ENCODE measurements around the gene SHISA3. TPM values are rescaled to one million over a fixed set of nuclear protein-coding genes. Genes with fewer than 3 reads are reported as not detected.

The SHISA3 gene
- total and polyA plus RNA-seq, 5 donors from 2014 or later = not detected

- Histone ChIP-seq H3K4me3 (ENCODE audit: low read depth, low read length) (no peak overlapping the region), H3K4me1 (ENCODE audit: control insufficient read depth, insufficient read depth, low read length, poor library complexity, severe bottlenecking) (peaks cover 24% of the 10 kb centered on the region), H3K36me3 (ENCODE audit: control insufficient read depth, insufficient read depth, low read length) (no peaks in the 10 kb centered on the region), H3K27ac (ENCODE audit: insufficient read depth, low read length, poor library complexity, severe bottlenecking) (no peak overlapping the region), H3K9me3 (ENCODE audit: control insufficient read depth in 2 of 2, low read length in 2 of 2) (no peaks in the 10 kb centered on the region), H3K27me3 (ENCODE audit: control insufficient read depth, insufficient read depth, low read length) (peaks cover 40% of the 10 kb centered on the region)
- DNase-seq (no peak), ATAC-seq (ENCODE audit: low read depth in 2 of 2) (no peak)
- Mint-ChIP-seq H3K9me3 (peaks cover 0 to 1% (median 0%) of the 10 kb centered on the region in 7 donors), H3K36me3 (no peaks in the 10 kb centered on the region), H3K4me3 (peak overlapping the region in 2 of 4 donors; percentile 43 to 80), H3K27me3 (peaks cover 78% of the 10 kb centered on the region), H3K27ac (no peak overlapping the region), H3K4me1 (peaks cover 6 to 31% (median 16%) of the 10 kb centered on the region in 4 donors)
Measured at GRCh38 chr4:42399393-42399792, 2.1 kb downstream of the SHISA3 start.

DNA sequence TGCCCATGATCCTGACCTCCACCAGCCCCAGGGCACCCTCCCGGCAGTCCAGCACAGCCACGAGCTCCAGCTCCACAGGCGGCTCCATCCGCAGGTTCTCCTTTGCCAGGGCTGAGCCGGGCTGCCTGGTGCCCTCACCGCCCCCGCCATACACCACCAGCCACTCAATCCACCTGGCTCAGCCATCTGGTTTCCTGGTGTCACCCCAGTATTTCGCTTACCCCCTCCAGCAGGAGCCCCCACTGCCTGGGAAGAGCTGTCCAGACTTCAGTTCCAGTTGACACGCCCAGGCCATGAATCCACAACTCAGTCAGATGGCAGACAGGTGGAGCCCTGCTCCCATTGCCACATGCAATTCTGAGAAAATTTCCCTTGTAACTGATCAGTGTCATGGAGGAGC lies 3.9 kb downstream of the SHISA3 start:
- Mint-ChIP-seq H3K27ac (no peak overlapping the region), H3K9me3 (peaks cover 0 to 1% (median 0%) of the 10 kb centered on the region in 7 donors), H3K36me3 (peaks cover 2% of the 10 kb centered on the region), H3K4me1 (peaks cover 6 to 31% (median 16%) of the 10 kb centered on the region in 4 donors), H3K27me3 (peaks cover 64% of the 10 kb centered on the region), H3K4me3 (peak overlapping the region in 1 of 4 donors; percentile 58)
- no peak overlapping the region for H3K27ac ChIP-seq (ENCODE audit: insufficient read depth, low read length, poor library complexity, severe bottlenecking)
- DNase-seq = no peak
- peaks cover 24% of the 10 kb centered on the region for H3K4me1 ChIP-seq (ENCODE audit: control insufficient read depth, insufficient read depth, low read length, poor library complexity, severe bottlenecking)
- no peak for ATAC-seq (ENCODE audit: low read depth in 2 of 2)
- no peak overlapping the region for H3K4me3 ChIP-seq (ENCODE audit: low read depth, low read length)
- H3K36me3 ChIP-seq (ENCODE audit: control insufficient read depth, insufficient read depth, low read length) = no peaks in the 10 kb centered on the region
- peaks cover 26% of the 10 kb centered on the region for H3K27me3 ChIP-seq (ENCODE audit: control insufficient read depth, insufficient read depth, low read length)
- H3K9me3 ChIP-seq (ENCODE audit: control insufficient read depth in 2 of 2, low read length in 2 of 2) = no peaks in the 10 kb centered on the region

DNA sequence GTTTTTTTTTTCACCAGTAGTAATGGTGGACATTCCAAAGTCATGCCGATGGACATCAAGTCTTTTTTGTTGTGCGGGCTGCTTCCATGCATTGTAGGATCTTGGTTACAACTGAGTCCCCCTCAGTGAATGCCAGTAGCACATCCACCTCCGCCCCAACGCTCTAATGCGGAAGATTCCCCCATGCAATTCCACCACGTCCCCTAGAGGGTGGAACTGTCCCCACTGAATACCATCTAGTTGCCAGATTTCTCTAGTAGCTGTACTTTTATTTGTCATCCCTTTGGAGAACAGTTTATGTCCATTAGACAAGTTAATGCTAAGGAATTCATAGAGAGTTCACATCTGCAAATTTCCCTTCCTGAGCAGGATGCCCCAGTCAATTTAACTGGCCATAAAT lies 6.7 kb downstream of the SHISA3 start:
- Histone ChIP-seq H3K9me3 (ENCODE audit: control insufficient read depth in 2 of 2, low read length in 2 of 2) (no peaks in the 10 kb centered on the region), H3K4me3 (ENCODE audit: low read depth, low read length) (no peak overlapping the region), H3K36me3 (ENCODE audit: control insufficient read depth, insufficient read depth, low read length) (no peaks in the 10 kb centered on the region), H3K27me3 (ENCODE audit: control insufficient read depth, insufficient read depth, low read length) (peaks cover 19% of the 10 kb centered on the region), H3K27ac (ENCODE audit: insufficient read depth, low read length, poor library complexity, severe bottlenecking) (no peak overlapping the region), H3K4me1 (ENCODE audit: control insufficient read depth, insufficient read depth, low read length, poor library complexity, severe bottlenecking) (no peaks in the 10 kb centered on the region)
- Mint-ChIP-seq H3K27ac (no peak overlapping the region), H3K4me3 (no peak overlapping the region), H3K27me3 (peaks cover 40% of the 10 kb centered on the region), H3K36me3 (peaks cover 5% of the 10 kb centered on the region), H3K9me3 (no peaks in the 10 kb centered on the region), H3K4me1 (peaks cover 0 to 10% (median 1%) of the 10 kb centered on the region in 4 donors)
- no peak for DNase-seq
- ATAC-seq (ENCODE audit: low read depth in 2 of 2) = no peak

GRCh38 chr4:42410446-42410845 lies 13.2 kb downstream of the SHISA3 start:
- no peaks in the 10 kb centered on the region for H3K9me3 ChIP-seq (ENCODE audit: control insufficient read depth in 2 of 2, low read length in 2 of 2)
- no peak overlapping the region for H3K27ac ChIP-seq (ENCODE audit: insufficient read depth, low read length, poor library complexity, severe bottlenecking)
- peaks cover 29% of the 10 kb centered on the region for H3K36me3 ChIP-seq (ENCODE audit: control insufficient read depth, insufficient read depth, low read length)
- H3K9me3 Mint-ChIP-seq = no peaks in the 10 kb centered on the region
- no peak for ATAC-seq (ENCODE audit: low read depth in 2 of 2)
- H3K4me1 ChIP-seq (ENCODE audit: control insufficient read depth, insufficient read depth, low read length, poor library complexity, severe bottlenecking) = no peaks in the 10 kb centered on the region
- no peaks in the 10 kb centered on the region for H3K27me3 ChIP-seq (ENCODE audit: control insufficient read depth, insufficient read depth, low read length)
- H3K27ac Mint-ChIP-seq = no peak overlapping the region
- DNase-seq = no peak
- H3K4me3 ChIP-seq (ENCODE audit: low read depth, low read length) = no peak overlapping the region
- no peaks in the 10 kb centered on the region for H3K4me1 Mint-ChIP-seq
- H3K36me3 Mint-ChIP-seq = peaks cover 41% of the 10 kb centered on the region
- no peaks in the 10 kb centered on the region for H3K27me3 Mint-ChIP-seq
- H3K4me3 Mint-ChIP-seq = no peak overlapping the region

DNA sequence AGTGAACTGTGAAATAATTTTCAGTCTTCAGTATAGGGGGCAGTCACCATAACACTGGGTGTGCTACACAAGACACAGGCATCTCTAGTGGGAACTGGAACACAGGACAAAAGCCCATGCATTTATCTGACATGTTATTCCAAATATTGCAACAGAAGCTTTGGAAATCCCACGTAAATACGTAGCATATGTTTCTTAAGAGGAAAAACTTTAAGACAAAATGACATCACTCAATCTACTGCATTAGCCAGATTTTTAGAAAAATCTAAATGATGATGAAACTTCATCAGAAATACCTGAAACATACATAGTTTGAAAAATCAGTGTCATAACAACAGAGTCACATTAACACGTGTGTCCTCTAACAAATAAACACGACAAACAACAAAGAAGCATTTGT lies 14.5 kb downstream of the SHISA3 start:
- Histone ChIP-seq H3K4me1 (ENCODE audit: control insufficient read depth, insufficient read depth, low read length, poor library complexity, severe bottlenecking) (no peaks in the 10 kb centered on the region), H3K4me3 (ENCODE audit: low read depth, low read length) (no peak overlapping the region), H3K36me3 (ENCODE audit: control insufficient read depth, insufficient read depth, low read length) (peaks cover 37% of the 10 kb centered on the region), H3K27me3 (ENCODE audit: control insufficient read depth, insufficient read depth, low read length) (no peaks in the 10 kb centered on the region), H3K27ac (ENCODE audit: insufficient read depth, low read length, poor library complexity, severe bottlenecking) (no peak overlapping the region), H3K9me3 (ENCODE audit: control insufficient read depth in 2 of 2, low read length in 2 of 2) (no peaks in the 10 kb centered on the region)
- H3K27me3 Mint-ChIP-seq = no peaks in the 10 kb centered on the region
- H3K4me3 Mint-ChIP-seq = no peak overlapping the region
- ATAC-seq (ENCODE audit: low read depth in 2 of 2) = no peak
- no peaks in the 10 kb centered on the region for H3K9me3 Mint-ChIP-seq
- H3K27ac Mint-ChIP-seq = no peak overlapping the region
- no peak for DNase-seq
- no peaks in the 10 kb centered on the region for H3K4me1 Mint-ChIP-seq
- H3K36me3 Mint-ChIP-seq = peaks cover 36% of the 10 kb centered on the region

DNA sequence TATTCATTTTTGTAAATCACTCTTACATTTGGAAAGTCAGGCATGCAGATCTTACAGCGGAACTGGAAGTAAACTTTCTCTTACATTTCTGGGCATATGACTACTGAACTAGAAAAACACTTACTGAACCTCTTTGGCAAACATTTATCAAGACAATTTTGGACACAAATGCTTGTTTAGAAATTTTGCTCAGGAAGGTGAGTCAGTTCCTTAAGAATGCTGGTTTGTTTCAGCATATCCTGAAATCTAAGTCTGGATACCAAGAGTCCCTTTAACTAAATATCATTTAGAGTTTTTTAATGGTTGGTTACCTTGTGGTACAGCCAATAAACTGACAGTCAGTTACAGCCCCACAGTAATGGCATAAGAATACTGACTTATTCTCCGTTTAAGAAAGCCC lies 15.0 kb downstream of the SHISA3 start:
- H3K4me1 Mint-ChIP-seq = no peaks in the 10 kb centered on the region

GRCh38 chr4:42415281-42415680 lies 18.0 kb downstream of the SHISA3 start:
- DNase-seq (no peak), ATAC-seq (ENCODE audit: low read depth in 2 of 2) (no peak)
- Histone ChIP-seq H3K36me3 (ENCODE audit: control insufficient read depth, insufficient read depth, low read length) (peaks cover 54% of the 10 kb centered on the region), H3K4me1 (ENCODE audit: control insufficient read depth, insufficient read depth, low read length, poor library complexity, severe bottlenecking) (no peaks in the 10 kb centered on the region), H3K4me3 (ENCODE audit: low read depth, low read length) (no peak overlapping the region), H3K9me3 (ENCODE audit: control insufficient read depth in 2 of 2, low read length in 2 of 2) (no peaks in the 10 kb centered on the region), H3K27ac (ENCODE audit: insufficient read depth, low read length, poor library complexity, severe bottlenecking) (no peak overlapping the region), H3K27me3 (ENCODE audit: control insufficient read depth, insufficient read depth, low read length) (no peaks in the 10 kb centered on the region)
- no peaks in the 10 kb centered on the region for H3K9me3 Mint-ChIP-seq
- no peak overlapping the region for H3K4me3 Mint-ChIP-seq
- H3K4me1 Mint-ChIP-seq = no peaks in the 10 kb centered on the region
- no peak overlapping the region for H3K27ac Mint-ChIP-seq
- H3K36me3 Mint-ChIP-seq = peaks cover 51% of the 10 kb centered on the region
- H3K27me3 Mint-ChIP-seq = no peaks in the 10 kb centered on the region

More for the DNA sequence above, 15.0 kb downstream of the SHISA3 start:
- no peaks in the 10 kb centered on the region for H3K27me3 Mint-ChIP-seq
- no peak overlapping the region for H3K4me3 Mint-ChIP-seq
- Histone ChIP-seq H3K9me3 (ENCODE audit: control insufficient read depth in 2 of 2, low read length in 2 of 2) (no peaks in the 10 kb centered on the region), H3K27me3 (ENCODE audit: control insufficient read depth, insufficient read depth, low read length) (no peaks in the 10 kb centered on the region), H3K4me3 (ENCODE audit: low read depth, low read length) (no peak overlapping the region), H3K4me1 (ENCODE audit: control insufficient read depth, insufficient read depth, low read length, poor library complexity, severe bottlenecking) (no peaks in the 10 kb centered on the region), H3K36me3 (ENCODE audit: control insufficient read depth, insufficient read depth, low read length) (peaks cover 37% of the 10 kb centered on the region), H3K27ac (ENCODE audit: insufficient read depth, low read length, poor library complexity, severe bottlenecking) (no peak overlapping the region)
- H3K27ac Mint-ChIP-seq = no peak overlapping the region
- no peaks in the 10 kb centered on the region for H3K9me3 Mint-ChIP-seq
- ATAC-seq (ENCODE audit: low read depth in 2 of 2) (no peak), DNase-seq (no peak)
- H3K36me3 Mint-ChIP-seq = peaks cover 36% of the 10 kb centered on the region

- peaks cover 52% of the 10 kb centered on the region for H3K36me3 Mint-ChIP-seq
- no peaks in the 10 kb centered on the region for H3K9me3 Mint-ChIP-seq
- no peak overlapping the region for H3K4me3 Mint-ChIP-seq
- H3K4me1 ChIP-seq (ENCODE audit: control insufficient read depth, insufficient read depth, low read length, poor library complexity, severe bottlenecking) = no peaks in the 10 kb centered on the region
- no peaks in the 10 kb centered on the region for H3K9me3 ChIP-seq (ENCODE audit: control insufficient read depth in 2 of 2, low read length in 2 of 2)
- no peak for DNase-seq
- H3K27ac Mint-ChIP-seq = no peak overlapping the region
- H3K27me3 ChIP-seq (ENCODE audit: control insufficient read depth, insufficient read depth, low read length) = no peaks in the 10 kb centered on the region
- no peaks in the 10 kb centered on the region for H3K4me1 Mint-ChIP-seq
- H3K4me3 ChIP-seq (ENCODE audit: low read depth, low read length) = no peak overlapping the region
- H3K27ac ChIP-seq (ENCODE audit: insufficient read depth, low read length, poor library complexity, severe bottlenecking) = no peak overlapping the region
- no peak for ATAC-seq (ENCODE audit: low read depth in 2 of 2)
- H3K27me3 Mint-ChIP-seq = no peaks in the 10 kb centered on the region
- H3K36me3 ChIP-seq (ENCODE audit: control insufficient read depth, insufficient read depth, low read length) = peaks cover 55% of the 10 kb centered on the region
Measured at GRCh38 chr4:42416017-42416416, 18.7 kb downstream of the SHISA3 start.

All from CD4-positive, CD25-positive, alpha-beta regulatory T cell (primary cell).